Hindlimb muscle (tissue), 1 donor: ENCODE measurements around the gene PHYKPL. TPM values are rescaled to one million over a fixed set of nuclear protein-coding genes. Genes with fewer than 3 reads are reported as not detected.

ENCODE experiments used
- DNase-seq: peaks from one replicate; pipeline ENCODE4 v3.0.0-alpha.2; 2013
- polyA plus RNA-seq: library from polyadenylated mRNA; unstranded; fragments of 120-200 nt; gene quantifications from one replicate; pipeline ENCODE4 v1.2.1, GENCODE V29; 2013; ENCODE audit not compliant: insufficient read length

The PHYKPL gene
- polyA plus RNA-seq, 1 donor: 78.4 TPM

- DNase-seq: no peak
Observed at GRCh38 chr5:178221853-178222252, 10.7 kb downstream of the PHYKPL start.

GRCh38 chr5:178221282-178221681 is 11.3 kb downstream of the PHYKPL start:
- no peak for DNase-seq

GRCh38 chr5:178218827-178219226 is 13.8 kb downstream of the PHYKPL start:
- no peak for DNase-seq

GRCh38 chr5:178218237-178218776 is 14.3 kb downstream of the PHYKPL start:
- DNase-seq: no peak

GRCh38 chr5:178216779-178217178 is 15.8 kb downstream of the PHYKPL start:
- no peak for DNase-seq

GRCh38 chr5:178216088-178216534 is 16.5 kb downstream of the PHYKPL start:
- DNase-seq: no peak

- no peak for DNase-seq
Observed at GRCh38 chr5:178215280-178216002, 17.2 kb downstream of the PHYKPL start.

GRCh38 chr5:178214160-178214803 is 18.3 kb downstream of the PHYKPL start:
- DNase-seq: no peak

- no peak for DNase-seq
Observed at GRCh38 chr5:178213748-178214151, 18.9 kb downstream of the PHYKPL start.

GRCh38 chr5:178213003-178213461 is 19.6 kb downstream of the PHYKPL start:
- DNase-seq: no peak

- no peak for DNase-seq
Observed at GRCh38 chr5:178212241-178213002, 20.2 kb downstream of the PHYKPL start.

GRCh38 chr5:178211095-178212048 is 21.2 kb downstream of the PHYKPL start:
- DNase-seq: no peak

GRCh38 chr5:178210686-178211085 is 21.9 kb downstream of the PHYKPL start:
- DNase-seq: no peak

- DNase-seq: no peak
Observed at GRCh38 chr5:178210073-178210535, 22.5 kb downstream of the PHYKPL start.

- no peak for DNase-seq
Observed at GRCh38 chr5:178209334-178210072, 23.1 kb downstream of the PHYKPL start.

- DNase-seq: no peak
Observed at GRCh38 chr5:178208540-178209227, 23.9 kb downstream of the PHYKPL start.

GRCh38 chr5:178207917-178208280 is 24.7 kb downstream of the PHYKPL start:
- DNase-seq: no peak

GRCh38 chr5:178207183-178207916 is 25.3 kb downstream of the PHYKPL start:
- DNase-seq: no peak
